HCT116 (cell line): Measurements from ENCODE around the gene TAF8. TPM values are rescaled to one million over a fixed set of nuclear protein-coding genes. Genes with fewer than 3 reads are reported as not detected.
A peak's percentile ranks its signal among the peaks of the same experiment; 100 is the strongest.

Source experiments
- ATAC-seq: fragments of 200-7000 bp; cut with Tn5 transposase; 2 replicates; pipeline ENCODE4 v1.9.1; 2020; ENCODE audit warnings: mild to moderate bottlenecking, moderate library complexity
- BruUV-seq: library from RNA; stranded (reverse); fragments of 400-500 nt; replicated peaks from 2 replicates; lab custom pipeline; 2021; lab: Mats Ljungman, UMichigan
- CTCF ChIA-PET: fragments of 300-600 bp; sonication (Branson Sonifier 250); formaldehyde crosslinking; loops from one replicate; lab custom pipeline; 2021; ENCODE audit warnings: antibody characterized with exemption; lab: Charles Lee
- POLR2A ChIA-PET: fragments of 300-600, 350-600 bp; sonication (Branson Sonifier 250); formaldehyde crosslinking; loops from one replicate; lab custom pipeline; 2021; ENCODE audit warnings: antibody characterized with exemption; lab: Charles Lee
- RAD21 ChIA-PET, 2 experiments: fragments of 300-600 bp; sonication (Branson Sonifier 250); formaldehyde crosslinking; loops; one replicate each; lab custom pipeline; 2023; ENCODE audit warnings: low total read pairs in 2 of 2; ENCODE audit not compliant: uncharacterized antibody in 2 of 2, unreplicated experiment in 2 of 2, low non-redundant PET in 1 of 2; lab: Charles Lee
- DNase-seq: peaks from one replicate; pipeline ENCODE4 v3.0.0-alpha.2; 2010; ENCODE audit warnings: low read depth, low spot score
- H2AFZ ChIP-seq: fragments of 200-600 bp; shearing (Covaris generic), sonication (generic); 2 replicates; pipeline ENCODE4 v1.6.1; 2017; ENCODE audit warnings: low read depth, mixed run types, mixed read lengths, antibody characterized with exemption, low read length; ENCODE audit not compliant: poor library complexity, severe bottlenecking
- H3K27ac ChIP-seq: 2 replicates; pipeline ENCODE4 v1.5.1; 2012; ENCODE audit warnings: low read depth, low read length
- H3K27me3 ChIP-seq: fragments of 200-600 bp; sonication (generic); 2 replicates; pipeline ENCODE4 v1.6.1; 2016; ENCODE audit warnings: mixed run types, low read length, mixed read lengths; ENCODE audit not compliant: insufficient read depth
- H3K36me3 ChIP-seq, 2 experiments: fragments of 200-500 bp in 1 of 2; fragments of 200-600 bp in 1 of 2; sonication (Bioruptor generic) in 1 of 2; sonication (generic) in 1 of 2; 2 replicates each; pipeline versions ENCODE4 v1.5.1 to v1.6.1; 2014 to 2016; ENCODE audit warnings: low read length in 2 of 2, inconsistent platforms in 1 of 2, mixed read lengths in 1 of 2, mixed run types in 1 of 2; ENCODE audit not compliant: insufficient read depth in 2 of 2, control insufficient read depth in 1 of 2
- H3K4me1 ChIP-seq, 2 experiments: fragments of 200-600 bp in 1 of 2; sonication (generic) in 1 of 2; 2 replicates each; pipeline versions ENCODE4 v1.5.1 to v1.6.1; 2012 to 2017; ENCODE audit warnings: low read length in 2 of 2, inconsistent platforms in 1 of 2, mild to moderate bottlenecking in 1 of 2, mixed read lengths in 1 of 2, mixed run types in 1 of 2, moderate library complexity in 1 of 2; ENCODE audit not compliant: insufficient read depth in 2 of 2, control insufficient read depth in 1 of 2
- H3K4me2 ChIP-seq: fragments of 200-600 bp; sonication (generic); 2 replicates; pipeline ENCODE4 v1.6.1; 2017; ENCODE audit warnings: mixed run types, low read length, mixed read lengths
- H3K4me3 ChIP-seq, 2 experiments: fragments of 200-600 bp in 1 of 2; sonication (generic) in 1 of 2; replicated peaks in 1 of 2; 2 replicates each; pipeline ENCODE4 v1.5.1; 2011 to 2016; ENCODE audit warnings: low read length in 2 of 2, control low read depth in 1 of 2, low read depth in 1 of 2, mild to moderate bottlenecking in 1 of 2, mixed read lengths in 1 of 2, mixed run types in 1 of 2
- H3K79me2 ChIP-seq: fragments of 200-600 bp; sonication (generic); 2 replicates; pipeline ENCODE4 v1.6.1; 2017; ENCODE audit warnings: mild to moderate bottlenecking, mixed run types, low read length, moderate library complexity, mixed read lengths; ENCODE audit not compliant: insufficient read depth
- H3K9ac ChIP-seq: fragments of 200-600 bp; sonication (generic); 2 replicates; pipeline ENCODE4 v1.6.1; 2016; ENCODE audit warnings: low read length, mixed read lengths
- H3K9me2 ChIP-seq: fragments of 200-600 bp; sonication (generic), shearing (Covaris generic); 2 replicates; pipeline ENCODE4 v1.6.1; 2017; ENCODE audit warnings: mixed run types, mild to moderate bottlenecking, moderate library complexity; ENCODE audit not compliant: insufficient read depth
- H3K9me3 ChIP-seq, 2 experiments: fragments of 200-500 bp in 1 of 2; fragments of 200-600 bp in 1 of 2; sonication (Bioruptor generic) in 1 of 2; sonication (generic) in 1 of 2; 2 replicates each; pipeline ENCODE4 v1.6.1; 2014 to 2017; ENCODE audit warnings: low read length in 2 of 2, mixed read lengths in 2 of 2, inconsistent platforms in 1 of 2, low read depth in 1 of 2, mild to moderate bottlenecking in 1 of 2, mixed run types in 1 of 2, moderate library complexity in 1 of 2; ENCODE audit not compliant: control insufficient read depth in 1 of 2, insufficient read depth in 1 of 2
- H4K20me1 ChIP-seq: fragments of 200-600 bp; sonication (generic), shearing (Covaris generic); 2 replicates; pipeline ENCODE4 v1.6.1; 2017; ENCODE audit warnings: mixed run types, mild to moderate bottlenecking, moderate library complexity; ENCODE audit not compliant: insufficient read depth
- EGR1 ChIP-seq: IDR thresholded peaks from 2 replicates; pipeline ENCODE4 v1.6.1; 2012; ENCODE audit warnings: low read depth
- ELF1 ChIP-seq: IDR thresholded peaks from 2 replicates; pipeline ENCODE4 v1.6.1; 2012; ENCODE audit warnings: low read depth, borderline replicate concordance
- EZH2 ChIP-seq: fragments of 200-600 bp; sonication (generic); IDR thresholded peaks from 2 replicates; pipeline ENCODE4 v1.6.1; 2017; ENCODE audit warnings: antibody characterized with exemption, mixed run types
- FOSL1 ChIP-seq: IDR thresholded peaks from 2 replicates; pipeline ENCODE4 v1.6.1; 2012; ENCODE audit warnings: low read depth
- JUND ChIP-seq: IDR thresholded peaks from 2 replicates; pipeline ENCODE4 v1.6.1; 2012
- RAD21 ChIP-seq: IDR thresholded peaks from 2 replicates; pipeline ENCODE4 v1.6.1; 2012; ENCODE audit warnings: low read depth, mild to moderate bottlenecking
- SIN3A ChIP-seq: IDR thresholded peaks from 2 replicates; pipeline ENCODE4 v1.6.1; 2012; ENCODE audit warnings: low read depth
- SP1 ChIP-seq: IDR thresholded peaks from 2 replicates; pipeline ENCODE4 v1.6.1; 2012; ENCODE audit warnings: low read depth
- SRF ChIP-seq: IDR thresholded peaks from 2 replicates; pipeline ENCODE4 v1.6.1; 2012; ENCODE audit warnings: low read depth
- TCF7L2 ChIP-seq: IDR thresholded peaks from 2 replicates; pipeline ENCODE4 v1.7.0; 2011; ENCODE audit warnings: borderline replicate concordance, inconsistent platforms; ENCODE audit not compliant: insufficient read depth, insufficient read length; ENCODE audit errors: extremely low read depth
- YY1 ChIP-seq: IDR thresholded peaks from 2 replicates; pipeline ENCODE4 v1.6.1; 2011; ENCODE audit warnings: low read length, low read depth, moderate library complexity, mild to moderate bottlenecking; ENCODE audit not compliant: insufficient replicate concordance; ENCODE audit errors: extremely low read depth
- ZNF274 ChIP-seq: fragments of 200-500 bp; sonication (Bioruptor generic); IDR thresholded peaks from 2 replicates; pipeline ENCODE4 v1.6.1; 2014; ENCODE audit warnings: mild to moderate bottlenecking, low read depth, low read length, inconsistent platforms
- intact Hi-C: fragments of 100-400 bp; cut with micrococcal nuclease; formaldehyde crosslinking; loops from 2 replicates; pipeline ENCODE4 v1.10.0; 2022
- total RNA-seq: library from RNA; stranded (reverse); gene quantifications from one replicate; pipeline ENCODE4 v1.2.1, GENCODE V29; 2021; ENCODE audit not compliant: unreplicated experiment
- TF ChIP-seq, protein P1 (sequence below), 3 experiments: fragments of 200-600 bp in 1 of 3; sonication (generic) in 1 of 3; IDR thresholded peaks in 2 of 3; conservative IDR thresholded peaks in 1 of 3; 2 replicates each; pipeline ENCODE4 v1.5.1; 2012 to 2017; ENCODE audit warnings: low read depth in 2 of 3, low read length in 2 of 3, antibody characterized with exemption in 1 of 3, borderline replicate concordance in 1 of 3, control low read depth in 1 of 3, mild to moderate bottlenecking in 1 of 3, mixed read lengths in 1 of 3, mixed run types in 1 of 3, moderate library complexity in 1 of 3; ENCODE audit not compliant: insufficient read depth in 1 of 3
- TF ChIP-seq, protein P2 (sequence below): IDR thresholded peaks from 2 replicates; pipeline ENCODE4 v1.6.1; 2012
- TF ChIP-seq, protein P3 (sequence below): IDR thresholded peaks from 2 replicates; pipeline ENCODE4 v1.6.1; 2012

Gene TAF8
- total RNA-seq, 1 experiment from 2014 or later: 29.5 TPM

DNA sequence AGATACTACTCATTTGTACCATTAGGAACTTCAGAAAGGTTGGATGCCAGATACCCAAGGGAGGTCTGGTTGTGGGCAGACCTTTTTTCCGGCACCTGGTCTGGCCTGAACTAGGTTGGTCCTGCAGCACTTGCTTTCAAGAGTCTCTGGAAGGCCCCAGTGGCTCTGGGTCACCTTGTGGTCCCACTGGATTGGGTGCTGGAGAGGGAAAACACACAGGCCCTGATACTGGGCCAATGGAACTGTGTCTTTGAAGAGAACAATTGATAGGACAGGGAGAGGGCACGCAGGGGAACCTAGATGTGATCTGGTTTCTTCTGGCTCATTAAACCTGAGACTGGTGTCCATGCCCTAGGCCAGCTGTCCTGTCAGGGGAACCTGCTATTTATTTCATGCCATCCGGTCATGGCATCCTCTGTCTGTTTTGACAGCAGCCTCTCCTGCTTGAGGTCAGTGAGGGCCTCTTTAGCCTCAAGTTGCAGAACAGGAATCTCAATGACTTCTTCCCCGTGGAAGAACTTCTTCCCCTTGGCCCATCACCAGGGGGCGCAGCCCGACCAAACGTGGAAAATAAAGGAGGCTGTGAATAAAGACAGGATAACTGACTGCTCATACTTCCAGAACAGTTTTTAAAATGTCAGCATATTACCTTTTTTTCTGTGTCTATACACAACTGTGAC lies 25.0 kb downstream of the TAF8 start:
- Histone ChIP-seq H3K4me2 (no peak overlapping the region), H3K36me3 (peaks cover 0 to 13% of the 10 kb centered on the region in 2 experiments; a peak in 2 of 4 replicates), H3K9ac (no peak overlapping the region), H3K4me3 (no peak overlapping the region), H3K4me1 (no peaks in the 10 kb centered on the region), H2AFZ (no peak overlapping the region), H3K27me3 (no peaks in the 10 kb centered on the region), H3K9me2 (no peaks in the 10 kb centered on the region), H3K27ac (no peak overlapping the region), H4K20me1 (no peaks in the 10 kb centered on the region), H3K9me3 (no peaks in the 10 kb centered on the region), H3K79me2 (no peaks in the 10 kb centered on the region)
- no TSS peak for BruUV-seq
- ChIA-PET POLR2A (no interaction called here), CTCF (interaction anchor here (0.9 to 1.7 kb wide), 2 partner anchors 139 to 473 kb away, joined by 5 to 8 read pairs; no protein-coding TSS in a partner anchor), RAD21 (no interaction called here)
- no peak for DNase-seq
- TF ChIP-seq, protein P1, sequence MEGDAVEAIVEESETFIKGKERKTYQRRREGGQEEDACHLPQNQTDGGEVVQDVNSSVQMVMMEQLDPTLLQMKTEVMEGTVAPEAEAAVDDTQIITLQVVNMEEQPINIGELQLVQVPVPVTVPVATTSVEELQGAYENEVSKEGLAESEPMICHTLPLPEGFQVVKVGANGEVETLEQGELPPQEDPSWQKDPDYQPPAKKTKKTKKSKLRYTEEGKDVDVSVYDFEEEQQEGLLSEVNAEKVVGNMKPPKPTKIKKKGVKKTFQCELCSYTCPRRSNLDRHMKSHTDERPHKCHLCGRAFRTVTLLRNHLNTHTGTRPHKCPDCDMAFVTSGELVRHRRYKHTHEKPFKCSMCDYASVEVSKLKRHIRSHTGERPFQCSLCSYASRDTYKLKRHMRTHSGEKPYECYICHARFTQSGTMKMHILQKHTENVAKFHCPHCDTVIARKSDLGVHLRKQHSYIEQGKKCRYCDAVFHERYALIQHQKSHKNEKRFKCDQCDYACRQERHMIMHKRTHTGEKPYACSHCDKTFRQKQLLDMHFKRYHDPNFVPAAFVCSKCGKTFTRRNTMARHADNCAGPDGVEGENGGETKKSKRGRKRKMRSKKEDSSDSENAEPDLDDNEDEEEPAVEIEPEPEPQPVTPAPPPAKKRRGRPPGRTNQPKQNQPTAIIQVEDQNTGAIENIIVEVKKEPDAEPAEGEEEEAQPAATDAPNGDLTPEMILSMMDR (IDR thresholded peaks at IDR 0.05 in 2 of 3, conservative IDR thresholded peaks at IDR 0.05 in 1 of 3; ENCODE audit: borderline replicate concordance in 1 of 3, insufficient read depth in 1 of 3, low read depth in 2 of 3, low read length in 2 of 3): peak; percentile 89 to 97 (median 91)
- TF ChIP-seq YY1: peak; percentile 10
- TF ChIP-seq FOSL1: no peak
- TF ChIP-seq RAD21: peak; percentile 97
- intact Hi-C loops: loop anchor here (1.0 to 10.0 kb wide), 5 partner anchors 91 to 824 kb away; partner anchors contain the start of gene PRPH2
- peak; percentile 90 for ATAC-seq

- ChIA-PET CTCF (no interaction called here), POLR2A (no interaction called here), RAD21 (no interaction called here)
- no peaks in the 10 kb centered on the region for H3K27me3 ChIP-seq
- no peak overlapping the region for H3K9ac ChIP-seq
- TSS peak; percentile 20 for BruUV-seq
- no peaks in the 10 kb centered on the region for H3K4me1 ChIP-seq
- ATAC-seq (no peak), DNase-seq (no peak)
- H3K4me3 ChIP-seq: no peak overlapping the region
- no peaks in the 10 kb centered on the region for H3K79me2 ChIP-seq
- H3K9me2 ChIP-seq: no peaks in the 10 kb centered on the region
- H2AFZ ChIP-seq: no peak overlapping the region
- no peaks in the 10 kb centered on the region for H3K9me3 ChIP-seq
- H4K20me1 ChIP-seq: no peaks in the 10 kb centered on the region
- no peak overlapping the region for H3K4me2 ChIP-seq
- intact Hi-C loops: loop anchor here (10.0 kb wide), 1 partner anchor 646 kb away; the partner anchor contains the start of gene PRPH2
- peaks cover 0 to 9% of the 10 kb centered on the region in 2 experiments; a peak in 2 of 4 replicates for H3K36me3 ChIP-seq
- no peak overlapping the region for H3K27ac ChIP-seq
- TF ChIP-seq YY1 (no peak), EGR1 (no peak), SRF (no peak), JUND (no peak), SP1 (no peak), EZH2 (no peak), ZNF274 (no peak), ELF1 (no peak), SIN3A (no peak), RAD21 (no peak), TCF7L2 (no peak)
- TF ChIP-seq, protein P2, sequence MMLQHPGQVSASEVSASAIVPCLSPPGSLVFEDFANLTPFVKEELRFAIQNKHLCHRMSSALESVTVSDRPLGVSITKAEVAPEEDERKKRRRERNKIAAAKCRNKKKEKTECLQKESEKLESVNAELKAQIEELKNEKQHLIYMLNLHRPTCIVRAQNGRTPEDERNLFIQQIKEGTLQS: no peak
- TF ChIP-seq, protein P3, sequence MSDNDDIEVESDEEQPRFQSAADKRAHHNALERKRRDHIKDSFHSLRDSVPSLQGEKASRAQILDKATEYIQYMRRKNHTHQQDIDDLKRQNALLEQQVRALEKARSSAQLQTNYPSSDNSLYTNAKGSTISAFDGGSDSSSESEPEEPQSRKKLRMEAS: no peak
Observed at GRCh38 chr6:42078386-42078785, 28.1 kb downstream of the TAF8 start.
